HT1080 (cell line): ENCODE data around the gene APIP. TPM values are rescaled to one million over a fixed set of nuclear protein-coding genes. Genes with fewer than 3 reads are reported as not detected.

Source experiments
- DNase-seq: peaks from one replicate; pipeline ENCODE4 v3.0.0-alpha.2; 2015; ENCODE audit warnings: low read depth
- polyA plus RNA-seq, 2 experiments: library from polyadenylated mRNA; depleted of rRNA; stranded (reverse); fragments of >200 nt; gene quantifications; 2 replicates each; pipeline ENCODE4 v1.2.3, GENCODE V29; 2015
- total RNA-seq: library from RNA; depleted of rRNA; stranded (reverse); fragments of >200 nt; shearing (Covaris generic); gene quantifications from 2 replicates; pipeline ENCODE4 v1.2.3, GENCODE V29; 2014; rRNA removed

APIP gene
- 35.4 and 36.3 TPM in 2 replicates for total RNA-seq
- polyA plus RNA-seq (2015; cell fraction: cytosol; rRNA removed): 39.8 and 43.1 TPM in 2 replicates
- 22.3 and 22.9 TPM in 2 replicates for polyA plus RNA-seq (2015; cell fraction: nucleus; rRNA removed)

- DNase-seq: peak; percentile 95
Observed at GRCh38 chr11:34916015-34916842, at the start of gene APIP, which contains the start of gene PDHX. APIP (minus strand) TSS chr11:34916379; CDS start chr11:34916284, 95 bp downstream. PDHX (plus strand) TSS chr11:34916618; CDS start chr11:34916656, 38 bp downstream.

GRCh38 chr11:34964610-34965331 lies 48.6 kb upstream of the APIP start:
- no peak for DNase-seq

- DNase-seq: no peak
Observed at GRCh38 chr11:34963351-34963750, 47.2 kb upstream of the APIP start.

- no peak for DNase-seq
Observed at GRCh38 chr11:34962034-34962433, 45.9 kb upstream of the APIP start.

- no peak for DNase-seq
Observed at GRCh38 chr11:34960277-34960676, 44.1 kb upstream of the APIP start.

- DNase-seq: no peak
Observed at GRCh38 chr11:34959770-34960169, 43.6 kb upstream of the APIP start.

GRCh38 chr11:34957606-34958005 lies 41.4 kb upstream of the APIP start:
- no peak for DNase-seq

- DNase-seq: no peak
Observed at GRCh38 chr11:34957206-34957605, 41.0 kb upstream of the APIP start.

GRCh38 chr11:34953955-34954354 lies 37.8 kb upstream of the APIP start:
- no peak for DNase-seq

GRCh38 chr11:34948696-34949095 lies 32.5 kb upstream of the APIP start:
- DNase-seq: no peak

GRCh38 chr11:34944692-34945091 lies 28.5 kb upstream of the APIP start:
- no peak for DNase-seq

GRCh38 chr11:34941688-34942087 lies 25.5 kb upstream of the APIP start:
- no peak for DNase-seq

GRCh38 chr11:34940026-34940677 lies 24.0 kb upstream of the APIP start:
- DNase-seq: no peak

- DNase-seq: no peak
Observed at GRCh38 chr11:34938611-34939010, 22.4 kb upstream of the APIP start.

GRCh38 chr11:34936945-34937629 lies 20.9 kb upstream of the APIP start:
- DNase-seq: peak; percentile 10

- no peak for DNase-seq
Observed at GRCh38 chr11:34929794-34930763, 13.9 kb upstream of the APIP start.

- no peak for DNase-seq
Observed at GRCh38 chr11:34928960-34929680, 12.9 kb upstream of the APIP start.

- DNase-seq: no peak
Observed at GRCh38 chr11:34928268-34928959, 12.2 kb upstream of the APIP start.

GRCh38 chr11:34926831-34927132 lies 10.6 kb upstream of the APIP start:
- no peak for DNase-seq
